Fibroblast of lung (primary cell): ENCODE data around the gene ST6GALNAC3. TPM values are rescaled to one million over a fixed set of nuclear protein-coding genes. Genes with fewer than 3 reads are reported as not detected.
A peak's percentile ranks its signal among the peaks of the same experiment; 100 is the strongest.

Experiments
- DNase-seq, 2 donors: peaks; one replicate each; pipeline versions ENCODE4 v3.0.0 to v3.0.0-alpha.2; 2010; ENCODE audit warnings: low read depth in 2 of 2
- H2AFZ ChIP-seq: 2 replicates; pipeline ENCODE4 v1.5.1; 2012; ENCODE audit warnings: low read length, control low read depth, inconsistent platforms
- H3K27ac ChIP-seq: 2 replicates; pipeline ENCODE4 v1.5.1; 2011; ENCODE audit warnings: low read length, control low read depth; ENCODE audit not compliant: insufficient read depth
- H3K27me3 ChIP-seq: 2 replicates; pipeline ENCODE4 v1.5.1; 2011; ENCODE audit warnings: mild to moderate bottlenecking, low read length; ENCODE audit not compliant: control insufficient read depth, insufficient read depth
- H3K36me3 ChIP-seq: 2 replicates; pipeline ENCODE4 v1.5.1; 2011; ENCODE audit warnings: low read length; ENCODE audit not compliant: control insufficient read depth, insufficient read depth
- H3K4me1 ChIP-seq: 2 replicates; pipeline ENCODE4 v1.5.1; 2011; ENCODE audit warnings: low read length; ENCODE audit not compliant: control insufficient read depth, insufficient read depth; ENCODE audit errors: extremely low read depth
- H3K4me2 ChIP-seq: 2 replicates; pipeline ENCODE4 v1.5.1; 2011; ENCODE audit warnings: low read length, control low read depth; ENCODE audit not compliant: insufficient read depth; ENCODE audit errors: extremely low read depth
- H3K4me3 ChIP-seq, 4 experiments: fragments of 200-600 bp in 1 of 4; sonication (generic) in 1 of 4; replicated peaks in 1 of 4; 2 replicates each; pipeline ENCODE4 v1.5.1; 2011 to 2016; ENCODE audit warnings: low read length in 4 of 4, low read depth in 3 of 4, mild to moderate bottlenecking in 3 of 4, control low read depth in 2 of 4, inconsistent platforms in 1 of 4, mixed read lengths in 1 of 4; ENCODE audit not compliant: insufficient read depth in 1 of 4; ENCODE audit errors: control extremely low read depth in 1 of 4
- H3K79me2 ChIP-seq: 2 replicates; pipeline ENCODE4 v1.5.1; 2012; ENCODE audit warnings: mild to moderate bottlenecking, low read length, inconsistent platforms; ENCODE audit not compliant: control insufficient read depth, insufficient read depth
- H3K9ac ChIP-seq: 2 replicates; pipeline ENCODE4 v1.5.1; 2011; ENCODE audit warnings: mild to moderate bottlenecking, low read length, control low read depth; ENCODE audit not compliant: insufficient read depth
- H3K9me3 ChIP-seq: 2 replicates; pipeline ENCODE4 v1.5.1; 2012; ENCODE audit warnings: low read depth, low read length; ENCODE audit not compliant: control insufficient read depth, insufficient read depth
- H4K20me1 ChIP-seq: 2 replicates; pipeline ENCODE4 v1.5.1; 2011; ENCODE audit warnings: low read length; ENCODE audit not compliant: control insufficient read depth, insufficient read depth; ENCODE audit errors: extremely low read depth
- EZH2 ChIP-seq: IDR thresholded peaks from 2 replicates; pipeline ENCODE4 v1.5.1; 2012; ENCODE audit warnings: low read length, control low read depth, mild to moderate bottlenecking; ENCODE audit errors: missing control alignments
- polyA plus RNA-seq, 2 donors: library from polyadenylated mRNA; depleted of rRNA in 1 of 2; stranded (reverse) in 1 of 2; unstranded in 1 of 2; fragments of >200 nt; gene quantifications; 2 replicates each; pipeline ENCODE4 v1.2.1, GENCODE V29; 2011 to 2012; ENCODE audit warnings: missing spikeins in 1 of 2
- total RNA-seq: library from RNA; depleted of rRNA; stranded (reverse); fragments of >200 nt; gene quantifications from 2 replicates; pipeline ENCODE4 v1.2.1, GENCODE V29; 2014
- TF ChIP-seq, protein P1 (sequence below), 2 donors: IDR thresholded peaks in 1 of 2; conservative IDR thresholded peaks in 1 of 2; 1 replicate in 1 of 2; 2 replicates in 1 of 2; pipeline ENCODE4 v1.5.1; 2011 to 2012; ENCODE audit warnings: low read length in 2 of 2, control low read depth in 1 of 2, inconsistent platforms in 1 of 2, low read depth in 1 of 2, mild to moderate bottlenecking in 1 of 2

Gene ST6GALNAC3
- total and polyA plus RNA-seq, 2 donors (not counting 1 experiment from before 2014, with no cell fraction given), result 0.34 to 0.66 TPM

DNA sequence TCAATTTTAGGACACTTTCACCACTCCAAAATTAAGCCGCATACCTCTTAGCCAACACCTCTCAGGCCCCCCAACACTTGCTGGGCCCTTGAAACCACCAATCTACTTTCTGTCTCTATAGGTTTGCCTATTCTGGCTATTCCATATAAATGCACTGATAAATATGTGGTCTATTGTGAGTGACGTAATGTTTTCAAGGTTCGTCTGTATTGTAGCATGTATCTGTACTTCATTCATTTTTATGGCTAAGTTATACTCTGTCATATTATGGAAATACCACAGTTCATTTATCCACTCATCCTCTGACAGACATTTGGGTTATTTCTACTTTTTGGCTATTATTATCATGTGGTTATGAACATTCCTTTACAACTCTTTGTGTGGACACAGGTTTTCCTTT, 432.8 kb downstream of the ST6GALNAC3 start:
- Histone ChIP-seq H3K9me3 (no peaks in the 10 kb centered on the region), H3K36me3 (no peaks in the 10 kb centered on the region), H3K9ac (no peak overlapping the region), H3K4me2 (no peak overlapping the region), H3K27me3 (no peaks in the 10 kb centered on the region), H3K4me1 (no peaks in the 10 kb centered on the region), H3K4me3 (no peak overlapping the region), H3K79me2 (no peaks in the 10 kb centered on the region), H4K20me1 (no peaks in the 10 kb centered on the region), H3K27ac (no peak overlapping the region), H2AFZ (no peak overlapping the region)
- no peak for DNase-seq
- TF ChIP-seq, protein P1, sequence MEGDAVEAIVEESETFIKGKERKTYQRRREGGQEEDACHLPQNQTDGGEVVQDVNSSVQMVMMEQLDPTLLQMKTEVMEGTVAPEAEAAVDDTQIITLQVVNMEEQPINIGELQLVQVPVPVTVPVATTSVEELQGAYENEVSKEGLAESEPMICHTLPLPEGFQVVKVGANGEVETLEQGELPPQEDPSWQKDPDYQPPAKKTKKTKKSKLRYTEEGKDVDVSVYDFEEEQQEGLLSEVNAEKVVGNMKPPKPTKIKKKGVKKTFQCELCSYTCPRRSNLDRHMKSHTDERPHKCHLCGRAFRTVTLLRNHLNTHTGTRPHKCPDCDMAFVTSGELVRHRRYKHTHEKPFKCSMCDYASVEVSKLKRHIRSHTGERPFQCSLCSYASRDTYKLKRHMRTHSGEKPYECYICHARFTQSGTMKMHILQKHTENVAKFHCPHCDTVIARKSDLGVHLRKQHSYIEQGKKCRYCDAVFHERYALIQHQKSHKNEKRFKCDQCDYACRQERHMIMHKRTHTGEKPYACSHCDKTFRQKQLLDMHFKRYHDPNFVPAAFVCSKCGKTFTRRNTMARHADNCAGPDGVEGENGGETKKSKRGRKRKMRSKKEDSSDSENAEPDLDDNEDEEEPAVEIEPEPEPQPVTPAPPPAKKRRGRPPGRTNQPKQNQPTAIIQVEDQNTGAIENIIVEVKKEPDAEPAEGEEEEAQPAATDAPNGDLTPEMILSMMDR (conservative IDR thresholded peaks at IDR 0.05 in 1 of 2, IDR thresholded peaks at IDR 0.05 in 1 of 2; ENCODE audit: low read depth in 1 of 2, low read length in 2 of 2), result no peak
- TF ChIP-seq EZH2, result no peak

DNA sequence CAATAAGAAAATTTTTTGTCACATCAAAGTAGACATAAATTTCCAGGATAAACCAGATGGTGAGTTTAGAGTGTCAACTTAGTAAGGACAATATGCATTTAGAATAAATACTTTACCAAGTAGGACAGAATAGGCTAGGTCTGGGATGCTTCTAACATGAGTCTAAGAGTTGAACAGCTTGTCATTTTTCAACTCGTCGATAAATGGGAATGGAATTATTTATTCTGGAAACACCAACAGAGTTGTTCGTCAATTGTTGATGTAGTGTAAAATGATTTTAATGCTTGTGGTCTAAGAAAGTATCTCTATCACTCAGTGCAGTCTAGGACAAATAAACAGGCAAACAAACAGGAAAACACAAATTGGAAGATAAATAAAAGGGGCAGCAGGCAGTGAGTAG, 434.3 kb downstream of the ST6GALNAC3 start:
- Histone ChIP-seq H3K9me3 (no peaks in the 10 kb centered on the region), H2AFZ (no peak overlapping the region), H4K20me1 (no peaks in the 10 kb centered on the region), H3K4me3 (no peak overlapping the region), H3K27ac (no peak overlapping the region), H3K4me1 (no peaks in the 10 kb centered on the region), H3K4me2 (no peak overlapping the region), H3K36me3 (no peaks in the 10 kb centered on the region), H3K27me3 (no peaks in the 10 kb centered on the region), H3K79me2 (no peaks in the 10 kb centered on the region), H3K9ac (no peak overlapping the region)
- TF ChIP-seq, protein P1 (conservative IDR thresholded peaks at IDR 0.05 in 1 of 2, IDR thresholded peaks at IDR 0.05 in 1 of 2; ENCODE audit: low read depth in 1 of 2, low read length in 2 of 2), result no peak
- TF ChIP-seq EZH2, result no peak
- DNase-seq, result peak in 1 of 2 donors; percentile 37

DNA sequence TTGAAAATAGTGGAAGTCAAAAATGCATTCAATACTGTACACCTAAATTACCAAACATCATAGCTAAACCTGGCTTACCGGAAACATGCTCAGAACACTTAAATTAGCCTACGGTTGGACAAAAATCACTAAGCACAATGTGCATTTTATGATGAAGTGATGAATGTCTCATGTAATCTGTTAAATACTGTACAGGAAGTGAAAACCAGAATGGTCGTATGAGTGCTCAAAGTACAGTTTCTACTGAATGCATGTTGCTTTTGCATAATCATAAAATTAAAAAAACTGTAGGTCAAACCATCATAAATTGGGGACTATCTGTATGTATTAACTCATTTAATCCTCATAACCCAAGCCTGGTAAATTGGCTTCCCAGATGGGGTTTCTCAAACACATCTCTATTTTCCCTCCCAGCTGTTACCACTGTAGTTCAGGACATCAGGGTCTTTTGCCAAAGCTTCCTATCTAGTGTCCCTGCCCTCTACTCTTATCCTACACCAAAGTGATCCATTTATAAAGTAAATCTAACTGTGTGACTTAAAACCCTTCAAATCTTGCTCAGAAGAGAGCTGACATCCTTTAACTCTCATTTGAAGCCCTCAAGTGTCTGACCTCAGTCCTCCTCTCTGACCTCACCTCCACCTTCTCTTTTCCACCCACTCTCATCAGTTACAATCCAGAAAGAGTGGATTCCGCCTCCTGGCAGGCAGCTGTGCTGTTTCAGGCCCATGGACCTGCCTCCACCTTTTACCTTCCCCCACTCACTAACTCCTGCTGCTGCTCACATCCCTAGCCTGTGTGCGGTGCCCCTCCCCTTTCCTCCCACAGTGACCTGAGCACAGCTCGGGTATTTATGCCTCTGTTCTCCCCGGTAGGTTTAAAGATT, 436.4 kb downstream of the ST6GALNAC3 start:
- Histone ChIP-seq H4K20me1 (no peaks in the 10 kb centered on the region), H3K9ac (no peak overlapping the region), H2AFZ (no peak overlapping the region), H3K27me3 (no peaks in the 10 kb centered on the region), H3K79me2 (no peaks in the 10 kb centered on the region), H3K27ac (no peak overlapping the region), H3K4me2 (no peak overlapping the region), H3K36me3 (no peaks in the 10 kb centered on the region), H3K4me1 (no peaks in the 10 kb centered on the region), H3K9me3 (no peaks in the 10 kb centered on the region), H3K4me3 (no peak overlapping the region)
- no peak for DNase-seq
- TF ChIP-seq, protein P1 (conservative IDR thresholded peaks at IDR 0.05 in 1 of 2, IDR thresholded peaks at IDR 0.05 in 1 of 2; ENCODE audit: low read depth in 1 of 2, low read length in 2 of 2), result no peak
- no peak for TF ChIP-seq EZH2
